Naive thymus-derived CD4-positive, alpha-beta T cell (primary cell): ENCODE results near the gene ITGB7. TPM values are rescaled to one million over a fixed set of nuclear protein-coding genes. Genes with fewer than 3 reads are reported as not detected.

Experiments
- ATAC-seq: fragments of 150-1000 bp; cut with Tn5 transposase; 2 replicates; pipeline ENCODE4 v1.10.0; 2021; ENCODE audit warnings: mild to moderate bottlenecking, moderate library complexity
- CTCF ChIA-PET: fragments of 350-600 bp; sonication (Branson Sonifier 250); formaldehyde crosslinking; loops from one replicate; lab custom pipeline; 2021; ENCODE audit warnings: antibody characterized with exemption; lab: Charles Lee
- POLR2A ChIA-PET: fragments of 350-600 bp; sonication (Branson Sonifier 250); formaldehyde crosslinking; loops from one replicate; lab custom pipeline; 2021; ENCODE audit warnings: antibody characterized with exemption, inconsistent platforms; lab: Charles Lee
- DNase-seq, 9 donors: peaks; one replicate each; pipeline versions ENCODE4 v3.0.0 to v3.0.0-alpha.2; 2020 to 2022; ENCODE audit warnings: mixed read lengths in 1 of 9
- H3K27ac ChIP-seq: one replicate; pipeline ENCODE4 v1.7.0; 2013; ENCODE audit warnings: mild to moderate bottlenecking, low read depth, low read length, moderate library complexity
- H3K27me3 ChIP-seq, 2 donors: one replicate each; pipeline ENCODE4 v1.7.0; 2013; ENCODE audit warnings: low read length in 2 of 2, mild to moderate bottlenecking in 2 of 2, moderate library complexity in 2 of 2; ENCODE audit not compliant: control insufficient read depth in 2 of 2, insufficient read depth in 2 of 2
- H3K36me3 ChIP-seq, 3 experiments: 1 replicate in 2 of 3; 2 replicates in 1 of 3; pipeline ENCODE4 v1.7.0; 2013; ENCODE audit warnings: low read length in 3 of 3, mild to moderate bottlenecking in 3 of 3, moderate library complexity in 1 of 3; ENCODE audit not compliant: insufficient read depth in 3 of 3, control insufficient read depth in 2 of 3
- H3K4me1 ChIP-seq, 2 donors: one replicate each; pipeline ENCODE4 v1.7.0; 2013; ENCODE audit warnings: low read length in 2 of 2, mild to moderate bottlenecking in 2 of 2, moderate library complexity in 1 of 2; ENCODE audit not compliant: control insufficient read depth in 2 of 2, insufficient read depth in 2 of 2
- H3K4me3 ChIP-seq: 2 replicates; pipeline ENCODE4 v1.7.0; 2013; ENCODE audit warnings: mild to moderate bottlenecking, low read length
- H3K9me3 ChIP-seq, 3 experiments: 1 replicate in 2 of 3; 2 replicates in 1 of 3; pipeline ENCODE4 v1.7.0; 2013; ENCODE audit warnings: low read length in 3 of 3; ENCODE audit not compliant: control insufficient read depth in 2 of 3
- H3K27ac Mint-ChIP-seq, 9 donors: one replicate each; pipeline ENCODE4 v1.8.0; 2020 to 2022; ENCODE audit warnings: mixed read lengths in 9 of 9, mild to moderate bottlenecking in 8 of 9, moderate library complexity in 5 of 9, inconsistent platforms in 2 of 9
- H3K27me3 Mint-ChIP-seq, 5 donors: one replicate each; pipeline ENCODE4 v1.8.0; 2021 to 2022; ENCODE audit warnings: mixed read lengths in 5 of 5, mild to moderate bottlenecking in 1 of 5
- H3K36me3 Mint-ChIP-seq, 5 donors: one replicate each; pipeline ENCODE4 v1.8.0; 2020 to 2022; ENCODE audit warnings: mixed read lengths in 5 of 5, mild to moderate bottlenecking in 3 of 5, inconsistent platforms in 1 of 5
- H3K4me1 Mint-ChIP-seq, 7 donors: one replicate each; pipeline ENCODE4 v1.8.0; 2020 to 2022; ENCODE audit warnings: mixed read lengths in 7 of 7, mild to moderate bottlenecking in 3 of 7, inconsistent platforms in 1 of 7
- H3K4me3 Mint-ChIP-seq, 10 donors: one replicate each; pipeline ENCODE4 v1.8.0; 2020 to 2022; ENCODE audit warnings: mild to moderate bottlenecking in 10 of 10, mixed read lengths in 10 of 10, moderate library complexity in 6 of 10, inconsistent platforms in 2 of 10
- H3K9me3 Mint-ChIP-seq, 11 donors: one replicate each; pipeline ENCODE4 v1.8.0; 2020 to 2022; ENCODE audit warnings: mixed read lengths in 11 of 11, mild to moderate bottlenecking in 4 of 11, inconsistent platforms in 1 of 11, moderate library complexity in 1 of 11
- intact Hi-C, 2 donors: fragments of 100-400 bp; cut with micrococcal nuclease; formaldehyde crosslinking; loops; one replicate each; pipeline ENCODE4 v1.15.1; 2023
- polyA plus RNA-seq, 2 donors: library from polyadenylated mRNA; unstranded; fragments of 300-500 nt; fragmentation: Illumina TruSeq; gene quantifications; one replicate each; pipeline ENCODE4 v1.2.3, GENCODE V29; 2021
- total RNA-seq, 6 experiments: library from RNA in 5 of 6; stranded (reverse) in 5 of 6; gene quantifications; 1 replicate in 5 of 6; 2 replicates in 1 of 6; pipeline ENCODE4 v1.2.3 and lab custom pipeline; 2021 to 2026

ITGB7 gene
- total and polyA plus RNA-seq, 7 experiments from 2014 or later: 191 to 760 (median 227) TPM

- H3K27ac ChIP-seq: no peak overlapping the region
- Mint-ChIP-seq H3K9me3 (no peaks in the 10 kb centered on the region), H3K4me1 (peaks cover 33 to 51% (median 46%) of the 10 kb centered on the region in 7 donors), H3K36me3 (no peaks in the 10 kb centered on the region), H3K27me3 (peaks cover 0 to 4% (median 0%) of the 10 kb centered on the region in 5 donors), H3K27ac (peak overlapping the region in 8 of 9 donors; percentile 29 to 77 (median 56)), H3K4me3 (peak overlapping the region in 7 of 10 donors; percentile 2 to 74 (median 54))
- peak; percentile 74 for ATAC-seq
- H3K4me3 ChIP-seq: no peak overlapping the region
- ChIA-PET CTCF (interaction anchor here (0.6 to 3.0 kb wide), 7 partner anchors 10 to 54 kb away, joined by 3 to 12 read pairs (median 3); a partner anchor contains a TSS), POLR2A (interaction anchor here (0.5 to 1.8 kb wide), 6 partner anchors 9 to 40 kb away, joined by 3 to 5 read pairs (median 4); a partner anchor contains a TSS)
- H3K9me3 ChIP-seq: no peaks in the 10 kb centered on the region
- intact Hi-C loops: no loop called here
- no peaks in the 10 kb centered on the region for H3K36me3 ChIP-seq
- H3K27me3 ChIP-seq: no peaks in the 10 kb centered on the region
- H3K4me1 ChIP-seq: peaks cover 35 to 39% of the 10 kb centered on the region in 2 donors
- peak in 2 of 9 donors; percentile 39 to 46 for DNase-seq
Measured at GRCh38 chr12:53236443-53237111, 29.5 kb upstream of the ITGB7 start.

GRCh38 chr12:53235742-53236442, 28.8 kb upstream of the ITGB7 start:
- H3K9me3 Mint-ChIP-seq: no peaks in the 10 kb centered on the region
- no peak for ATAC-seq
- POLR2A ChIA-PET: interaction anchor here (0.5 to 1.8 kb wide), 8 partner anchors 8 to 39 kb away, joined by 3 to 5 read pairs (median 4); a partner anchor contains a TSS
- no peaks in the 10 kb centered on the region for H3K36me3 ChIP-seq
- DNase-seq: no peak
- H3K4me3 Mint-ChIP-seq: peak overlapping the region in 7 of 10 donors; percentile 2 to 74 (median 54)
- H3K4me1 Mint-ChIP-seq: peaks cover 33 to 56% (median 52%) of the 10 kb centered on the region in 7 donors
- H3K27ac Mint-ChIP-seq: peak overlapping the region in 8 of 9 donors; percentile 30 to 77 (median 57)
- no peaks in the 10 kb centered on the region for H3K27me3 ChIP-seq
- no peaks in the 10 kb centered on the region for H3K9me3 ChIP-seq
- no peak overlapping the region for H3K4me3 ChIP-seq
- intact Hi-C loops: no loop called here
- no peaks in the 10 kb centered on the region for H3K27me3 Mint-ChIP-seq
- H3K27ac ChIP-seq: no peak overlapping the region
- peaks cover 40 to 45% of the 10 kb centered on the region in 2 donors for H3K4me1 ChIP-seq
- CTCF ChIA-PET: interaction anchor here (0.9 to 3.0 kb wide), 6 partner anchors 15 to 33 kb away, joined by 3 to 12 read pairs (median 4); a partner anchor contains a TSS
- peaks cover 0 to under 1% (median 0%) of the 10 kb centered on the region in 5 donors for H3K36me3 Mint-ChIP-seq

- ChIA-PET CTCF (interaction anchor here (0.9 to 3.0 kb wide), 4 partner anchors 9 to 34 kb away, joined by 3 to 12 read pairs (median 4); no protein-coding TSS in a partner anchor), POLR2A (interaction anchor here (0.9 to 1.8 kb wide), 3 partner anchors 9 to 18 kb away, joined by 3 to 5 read pairs (median 4); a partner anchor contains a TSS)
- intact Hi-C loops: no loop called here
- H3K27ac Mint-ChIP-seq: peak overlapping the region in 3 of 9 donors; percentile 48 to 77 (median 76)
- ATAC-seq (no peak), DNase-seq (no peak)
- peaks cover 33 to 58% (median 54%) of the 10 kb centered on the region in 7 donors for H3K4me1 Mint-ChIP-seq
- Histone ChIP-seq H3K36me3 (no peaks in the 10 kb centered on the region), H3K27me3 (no peaks in the 10 kb centered on the region), H3K9me3 (no peaks in the 10 kb centered on the region), H3K4me3 (no peak overlapping the region), H3K27ac (no peak overlapping the region), H3K4me1 (peaks cover 40 to 45% of the 10 kb centered on the region in 2 donors)
- H3K27me3 Mint-ChIP-seq: no peaks in the 10 kb centered on the region
- H3K4me3 Mint-ChIP-seq: peak overlapping the region in 2 of 10 donors; percentile 18 to 44
- peaks cover 0 to 2% (median 0%) of the 10 kb centered on the region in 5 donors for H3K36me3 Mint-ChIP-seq
- H3K9me3 Mint-ChIP-seq: no peaks in the 10 kb centered on the region
Measured at GRCh38 chr12:53235164-53235563, 28.1 kb upstream of the ITGB7 start.

GRCh38 chr12:53234271-53234914, 27.3 kb upstream of the ITGB7 start:
- CTCF ChIA-PET: interaction anchor here (1.1 to 3.0 kb wide), 2 partner anchors 10 to 20 kb away, joined by 3 to 12 read pairs; no protein-coding TSS in a partner anchor
- H3K27ac ChIP-seq: no peak overlapping the region
- H3K4me1 ChIP-seq: peaks cover 40 to 45% of the 10 kb centered on the region in 2 donors
- peak overlapping the region in 2 of 9 donors; percentile 86 to 91 for H3K27ac Mint-ChIP-seq
- POLR2A ChIA-PET: interaction anchor here (0.6 to 2.7 kb wide), 3 partner anchors 14 to 63 kb away, joined by 3 to 10 read pairs (median 4); a partner anchor contains a TSS
- no peak overlapping the region for H3K4me3 ChIP-seq
- no peaks in the 10 kb centered on the region for H3K9me3 ChIP-seq
- no peaks in the 10 kb centered on the region for H3K9me3 Mint-ChIP-seq
- no peaks in the 10 kb centered on the region for H3K36me3 ChIP-seq
- no peaks in the 10 kb centered on the region for H3K27me3 Mint-ChIP-seq
- intact Hi-C loops: no loop called here
- H3K36me3 Mint-ChIP-seq: peaks cover 0 to 2% (median 0%) of the 10 kb centered on the region in 5 donors
- ATAC-seq: no peak
- H3K4me1 Mint-ChIP-seq: peaks cover 36 to 64% (median 62%) of the 10 kb centered on the region in 7 donors
- H3K27me3 ChIP-seq: no peaks in the 10 kb centered on the region
- peak overlapping the region in 5 of 10 donors; percentile 51 to 73 (median 57) for H3K4me3 Mint-ChIP-seq
- no peak for DNase-seq

- Histone ChIP-seq H3K36me3 (no peaks in the 10 kb centered on the region), H3K9me3 (no peaks in the 10 kb centered on the region), H3K4me1 (peaks cover 40 to 45% of the 10 kb centered on the region in 2 donors), H3K4me3 (no peak overlapping the region), H3K27me3 (no peaks in the 10 kb centered on the region), H3K27ac (no peak overlapping the region)
- Mint-ChIP-seq H3K27ac (peak overlapping the region in 5 of 9 donors; percentile 40 to 91 (median 86)), H3K4me3 (peak overlapping the region; percentile 43 to 86 (median 58)), H3K9me3 (no peaks in the 10 kb centered on the region), H3K4me1 (peaks cover 37 to 70% (median 65%) of the 10 kb centered on the region in 7 donors), H3K27me3 (no peaks in the 10 kb centered on the region), H3K36me3 (peaks cover 0 to 2% (median 0%) of the 10 kb centered on the region in 5 donors)
- CTCF ChIA-PET: interaction anchor here (1.1 to 1.3 kb wide), 2 partner anchors 18 to 20 kb away, joined by 3 to 6 read pairs; a partner anchor contains a TSS
- POLR2A ChIA-PET: interaction anchor here (1.4 to 2.7 kb wide), 3 partner anchors 10 to 20 kb away, joined by 4 to 10 read pairs (median 9); no protein-coding TSS in a partner anchor
- DNase-seq (no peak), ATAC-seq (no peak)
- intact Hi-C loops: no loop called here
Measured at GRCh38 chr12:53233671-53234121, 26.6 kb upstream of the ITGB7 start.
